ENCODE data around the gene SCAMP5. TPM values are rescaled to one million over a fixed set of nuclear protein-coding genes. Genes with fewer than 3 reads are reported as not detected.

SCAMP5 gene
- total RNA-seq, 6 experiments from 2014 or later = 6.4 to 11.2 (median 6.9) TPM

GRCh38 chr15:75068748-75069147, 73.4 kb downstream of the SCAMP5 start:
- Mint-ChIP-seq H3K4me1 (ENCODE audit: low read depth) (peaks cover 38% of the 10 kb centered on the region), H3K27me3 (ENCODE audit: insufficient read depth) (peaks cover 2% of the 10 kb centered on the region), H3K4me3 (no peak overlapping the region), H3K36me3 (ENCODE audit: low read depth) (no peaks in the 10 kb centered on the region), H3K27ac (no peak overlapping the region), H3K9me3 (no peaks in the 10 kb centered on the region)
- no peak for TF ChIP-seq CTCF (IDR thresholded peaks at IDR 0.05)
- no peak for DNase-seq

GRCh38 chr15:75069301-75069925, 74.0 kb downstream of the SCAMP5 start:
- H3K4me3 Mint-ChIP-seq = no peak overlapping the region
- H3K36me3 Mint-ChIP-seq (ENCODE audit: low read depth) = no peaks in the 10 kb centered on the region
- no peak overlapping the region for H3K27ac Mint-ChIP-seq
- TF ChIP-seq CTCF (IDR thresholded peaks at IDR 0.05) = no peak
- peaks cover 34% of the 10 kb centered on the region for H3K4me1 Mint-ChIP-seq (ENCODE audit: low read depth)
- H3K27me3 Mint-ChIP-seq (ENCODE audit: insufficient read depth) = peaks cover 2% of the 10 kb centered on the region
- no peak for DNase-seq
- no peaks in the 10 kb centered on the region for H3K9me3 Mint-ChIP-seq

- DNase-seq = no peak
- H3K4me1 Mint-ChIP-seq (ENCODE audit: low read depth) = peaks cover 21% of the 10 kb centered on the region
- peaks cover 5% of the 10 kb centered on the region for H3K36me3 Mint-ChIP-seq (ENCODE audit: low read depth)
- TF ChIP-seq CTCF (IDR thresholded peaks at IDR 0.05) = no peak
- H3K27ac Mint-ChIP-seq = no peak overlapping the region
- peaks cover 2% of the 10 kb centered on the region for H3K27me3 Mint-ChIP-seq (ENCODE audit: insufficient read depth)
- no peak overlapping the region for H3K4me3 Mint-ChIP-seq
- H3K9me3 Mint-ChIP-seq = peaks cover 5% of the 10 kb centered on the region
Observed at GRCh38 chr15:75070674-75071073, 75.3 kb downstream of the SCAMP5 start.

Other genes with a start within 250 kb of the SCAMP5 start
- gene CYP1A2, start 246.7 kb upstream of the SCAMP5 start, total RNA-seq (2021; fragmentation: NEBNext Ultra II Directional; extraction: Animal tissue kit (Norgen Biotek cat#: 25700)) = not detected
- 10 to 100 TPM; 48.8 to 59.0 (median 53.3) TPM for gene CSK, start 213.5 kb upstream of the SCAMP5 start, total RNA-seq (2021; fragmentation: NEBNext Ultra II Directional; extraction: Animal tissue kit (Norgen Biotek cat#: 25700))
- not detected for gene LMAN1L, start 182.7 kb upstream of the SCAMP5 start, total RNA-seq (2021; fragmentation: NEBNext Ultra II Directional; extraction: Animal tissue kit (Norgen Biotek cat#: 25700))
- under 1 TPM in 1 of 6 experiments, not detected in 5; 0.09 TPM for gene CPLX3, start 168.9 kb upstream of the SCAMP5 start, total RNA-seq (2021; fragmentation: NEBNext Ultra II Directional; extraction: Animal tissue kit (Norgen Biotek cat#: 25700))
- 10 to 100 TPM; 12.5 to 18.9 (median 16.1) TPM for gene ULK3, start 152.4 kb upstream of the SCAMP5 start, total RNA-seq (2021; fragmentation: NEBNext Ultra II Directional; extraction: Animal tissue kit (Norgen Biotek cat#: 25700))
- 10 to 100 TPM; 70.1 to 86.1 (median 75.9) TPM for gene SCAMP2, start 122.2 kb upstream of the SCAMP5 start, total RNA-seq (2021; fragmentation: NEBNext Ultra II Directional; extraction: Animal tissue kit (Norgen Biotek cat#: 25700))
- gene MPI, start 105.5 kb upstream of the SCAMP5 start, total RNA-seq (2021; fragmentation: NEBNext Ultra II Directional; extraction: Animal tissue kit (Norgen Biotek cat#: 25700)) = 10 to 100 TPM; 32.3 to 43.0 (median 35.4) TPM
- gene FAM219B, start 88.7 kb upstream of the SCAMP5 start, total RNA-seq (2021; fragmentation: NEBNext Ultra II Directional; extraction: Animal tissue kit (Norgen Biotek cat#: 25700)) = 10 to 100 TPM; 40.6 to 61.4 (median 51.8) TPM
- gene COX5A, start 57.5 kb upstream of the SCAMP5 start, total RNA-seq (2021; fragmentation: NEBNext Ultra II Directional; extraction: Animal tissue kit (Norgen Biotek cat#: 25700)) = 100 to 1,000 TPM; 181 to 189 (median 186) TPM
- 1 to 10 TPM in 5 of 6 experiments, under 1 TPM in 1; 0.76 to 1.7 (median 1.5) TPM for gene RPP25, start 38.8 kb upstream of the SCAMP5 start, total RNA-seq (2021; fragmentation: NEBNext Ultra II Directional; extraction: Animal tissue kit (Norgen Biotek cat#: 25700))
- gene PPCDC, start 28.0 kb downstream of the SCAMP5 start, total RNA-seq (2021; fragmentation: NEBNext Ultra II Directional; extraction: Animal tissue kit (Norgen Biotek cat#: 25700)) = 10 to 100 TPM in 5 of 6 experiments, 1 to 10 TPM in 1; 9.8 to 12.3 (median 11.2) TPM
- 10 to 100 TPM in 5 of 6 experiments, 1 to 10 TPM in 1; 8.8 to 14.8 (median 12.0) TPM for gene C15orf39, start 206.3 kb downstream of the SCAMP5 start, total RNA-seq (2021; fragmentation: NEBNext Ultra II Directional; extraction: Animal tissue kit (Norgen Biotek cat#: 25700))